DMS 273 (cell line): Measurements from ENCODE around the gene KRTAP5-8.
"Not testable (repeated sequence)": the region's sequence is repeated elsewhere in the genome, so short reads cannot be mapped to it uniquely, and the experiment has no call there.

Experiments
- DNase-seq: peaks from one replicate; lab custom pipeline; 2025; ENCODE audit not compliant: unreplicated experiment; lab: John Stamatoyannopoulos, UW

The KRTAP5-8 gene

GRCh38 chr11:71571101-71571850 is 33.5 kb downstream of the KRTAP5-8 start:
- DNase-seq = not testable (repeated sequence)

DNA sequence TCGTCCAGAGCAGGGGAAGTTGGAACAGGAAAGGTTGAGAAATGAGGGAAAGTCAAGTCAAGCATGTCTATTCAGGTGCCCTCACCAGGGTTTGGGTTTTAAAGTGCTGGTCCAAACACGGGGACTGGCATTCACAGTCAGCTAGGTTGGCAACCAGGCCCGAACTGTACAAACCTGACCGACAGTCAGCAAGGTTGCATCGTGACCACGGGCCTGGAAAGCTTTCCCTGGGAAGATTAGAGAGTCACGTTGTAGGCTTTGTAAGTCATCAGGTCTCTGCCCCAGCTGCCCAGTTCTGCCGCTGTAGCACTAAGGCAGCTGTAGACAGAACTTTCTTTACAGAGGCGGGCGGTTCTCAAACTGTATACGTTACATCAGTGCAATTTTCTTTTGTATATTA is 35.0 kb downstream of the KRTAP5-8 start:
- DNase-seq = no peak

DNA sequence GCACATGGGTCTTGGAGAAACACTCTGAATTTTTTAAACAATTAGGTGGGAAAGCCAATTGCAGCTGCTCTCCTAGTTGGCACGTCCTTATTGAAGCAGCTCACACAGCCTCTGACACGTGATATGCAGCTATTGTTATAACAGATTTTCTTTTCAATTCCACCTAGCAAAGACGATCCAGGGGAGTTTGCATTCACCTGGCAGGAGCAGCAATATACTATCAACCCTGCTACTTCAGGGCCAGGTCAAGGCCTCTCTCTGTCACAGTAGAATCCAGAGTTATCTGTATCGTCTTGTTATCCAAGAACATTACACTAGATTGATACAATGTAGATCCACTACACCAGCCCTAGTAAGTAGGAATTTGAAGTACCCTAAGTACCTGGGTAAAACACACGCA is 36.6 kb downstream of the KRTAP5-8 start:
- no peak for DNase-seq

DNA sequence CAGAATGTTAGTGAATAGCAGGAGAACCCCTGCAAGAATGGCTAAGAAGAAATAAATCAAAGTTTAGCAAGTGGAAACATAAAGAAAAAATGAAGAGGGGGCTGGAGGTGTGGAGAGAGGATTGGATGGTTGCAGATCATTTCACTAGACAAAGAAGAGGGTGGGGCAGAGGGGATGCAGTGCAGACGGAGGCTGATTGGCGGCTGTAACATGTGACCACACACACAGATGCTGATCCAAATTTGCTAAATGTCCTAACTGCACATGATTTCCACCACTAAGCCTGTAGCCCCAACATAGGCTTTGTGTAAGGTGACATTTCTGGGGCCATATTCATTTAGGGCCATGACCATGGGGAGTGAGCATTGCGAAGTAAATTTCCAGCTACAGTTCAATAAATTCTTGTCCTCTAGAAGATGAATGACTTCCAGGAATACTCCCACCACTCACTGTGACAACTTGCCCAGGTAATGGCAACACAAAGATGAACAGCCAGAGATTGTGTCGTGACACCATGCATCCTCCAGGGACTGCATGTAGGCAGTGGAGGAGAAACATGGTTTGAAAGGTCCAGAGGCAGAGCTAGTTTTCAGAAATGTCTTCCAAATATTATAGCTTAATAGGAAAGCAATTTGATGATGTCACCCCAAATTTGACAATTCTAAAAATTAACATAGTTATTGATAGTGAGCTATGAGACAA is 38.0 kb downstream of the KRTAP5-8 start:
- DNase-seq = no peak

- DNase-seq = not testable (repeated sequence)
These were observed 39.1 kb downstream of the KRTAP5-8 start for GRCh38 chr11:71576688-71577465.

DNA sequence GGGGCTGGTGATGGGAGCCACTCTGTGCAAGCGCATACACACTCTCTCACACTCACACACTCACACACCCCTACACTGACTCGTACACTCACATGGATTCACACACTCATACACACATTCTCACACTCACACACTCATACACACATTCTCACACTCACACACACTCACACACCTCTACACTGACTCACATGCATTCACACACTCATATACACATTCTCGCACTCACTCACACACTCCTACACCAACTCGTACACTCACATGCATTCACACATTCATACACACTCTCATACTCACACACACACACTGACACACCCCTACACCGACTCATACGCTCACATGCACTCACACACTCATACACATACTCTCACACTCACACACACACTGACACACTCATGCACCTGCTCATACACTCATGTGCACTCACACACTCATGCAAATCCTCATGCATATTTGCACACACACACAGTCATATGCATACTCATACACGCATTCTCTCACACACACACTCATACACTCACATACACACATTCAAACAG is 39.7 kb downstream of the KRTAP5-8 start:
- DNase-seq = no peak

- DNase-seq = not testable (repeated sequence)
These were observed 41.7 kb downstream of the KRTAP5-8 start for GRCh38 chr11:71579513-71579912.

GRCh38 chr11:71580057-71581003 is 42.5 kb downstream of the KRTAP5-8 start:
- DNase-seq = peak; percentile 75

DNA sequence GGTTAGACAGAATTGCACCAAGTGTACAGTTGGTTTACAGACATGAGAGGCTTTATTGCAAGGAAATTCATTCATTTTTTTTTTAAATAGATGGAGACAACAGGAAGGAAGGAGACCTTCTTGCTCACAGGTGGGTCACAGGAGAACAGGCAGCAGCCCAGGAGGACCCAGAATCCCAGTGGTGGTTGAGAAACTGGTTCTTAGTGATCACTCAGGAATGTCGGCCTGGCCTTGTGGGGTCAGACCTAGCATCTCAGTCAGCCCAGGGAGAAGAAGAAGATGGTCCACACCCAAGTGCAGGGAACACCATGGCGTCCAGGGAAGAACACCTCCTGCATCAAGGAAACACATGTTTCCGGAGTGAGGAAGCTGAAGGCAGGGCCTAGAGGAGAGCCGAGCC is 44.0 kb downstream of the KRTAP5-8 start:
- DNase-seq = no peak

DNA sequence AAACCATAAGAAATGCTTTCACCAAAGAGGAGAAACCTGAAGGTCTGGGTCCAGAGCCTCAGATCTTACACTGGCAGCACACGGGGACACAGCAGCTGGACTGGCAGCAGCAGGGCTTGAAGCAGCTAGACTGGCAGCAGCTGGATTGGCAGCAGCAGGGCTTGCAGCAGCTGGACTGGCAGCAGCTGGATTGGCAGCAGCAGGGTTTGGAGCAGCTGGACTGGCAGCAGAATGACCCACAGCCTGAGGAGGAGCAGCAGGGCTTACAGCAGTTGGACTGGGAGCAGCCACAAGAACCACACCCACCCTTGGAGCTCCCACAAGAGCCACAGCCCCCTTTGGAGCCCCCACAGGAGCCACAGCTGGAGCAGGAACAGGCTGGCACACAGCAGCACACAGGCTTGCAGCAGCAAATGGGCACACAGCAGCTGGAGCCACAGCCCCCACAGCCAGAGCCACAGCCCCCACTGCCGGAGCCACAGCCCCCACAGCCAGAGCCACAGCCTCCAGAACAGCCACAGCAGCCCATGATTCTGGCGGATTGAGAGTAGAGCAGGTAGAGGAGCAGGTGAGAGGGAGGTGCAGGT is 44.6 kb downstream of the KRTAP5-8 start, which contains the start of gene KRTAP5-11:
TSS of gene KRTAP5-11 (minus strand) at position 567 of the 587 bp plus-strand sequence. CDS start at position 529, 38 bp downstream.
- DNase-seq = no peak

GRCh38 chr11:71582969-71583368 is 45.1 kb downstream of the KRTAP5-8 start:
- not testable (repeated sequence) for DNase-seq

DNA sequence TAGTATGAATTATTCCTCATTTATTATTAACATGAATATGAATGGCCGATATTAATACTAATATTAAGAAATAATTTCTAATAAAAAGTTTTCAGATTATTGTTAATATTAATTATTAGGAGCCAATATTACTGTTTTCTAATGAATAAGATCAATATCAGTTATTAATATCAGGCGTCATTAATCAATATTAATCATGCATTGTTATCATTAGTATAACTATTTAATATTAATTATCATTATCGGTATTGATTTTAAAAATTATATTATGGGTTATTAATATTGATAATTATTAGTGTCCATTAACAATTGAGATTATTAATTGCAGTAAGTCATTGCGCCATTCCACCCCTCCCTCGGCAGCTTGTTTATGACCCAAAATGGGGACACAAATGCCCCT is 47.8 kb downstream of the KRTAP5-8 start:
- not testable (repeated sequence) for DNase-seq

DNA sequence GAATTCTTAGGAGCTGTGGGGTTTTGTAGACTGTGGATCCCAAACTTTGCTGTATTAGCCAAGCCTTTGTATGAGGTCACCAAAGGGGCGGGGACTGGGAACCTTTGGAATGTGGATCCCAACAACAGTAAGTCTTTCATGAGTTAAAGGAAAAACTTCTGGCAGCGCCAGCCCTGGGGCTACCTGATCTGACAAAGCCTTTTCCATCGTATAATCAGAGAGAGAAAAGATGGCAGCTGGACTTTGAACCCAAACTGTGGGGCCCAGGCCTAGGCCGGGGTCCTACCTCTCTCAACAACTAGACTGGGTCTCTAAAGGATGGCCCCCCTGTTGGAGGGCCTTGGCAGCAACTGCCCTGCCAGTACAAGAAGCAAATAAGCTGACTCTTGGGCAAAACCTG is 50.5 kb downstream of the KRTAP5-8 start:
- not testable (repeated sequence) for DNase-seq
